Measurements from ENCODE around the gene BICD2. TPM values are rescaled to one million over a fixed set of nuclear protein-coding genes. Genes with fewer than 3 reads are reported as not detected.

Gene BICD2
- total and polyA plus RNA-seq, 9 of the 15 experiments (the other 6 are each of a cell fraction or from before 2014, with no cell fraction given), result 3.6 to 23.4 (median 11.8) TPM

GRCh38 chr9:92746567-92747458 lies 17.8 kb downstream of the BICD2 start:
- no peak for TF ChIP-seq CBX3 (IDR thresholded peaks at IDR 0.05; ENCODE audit: borderline replicate concordance in 1 of 2, low read length in 2 of 2)
- no peak for TF ChIP-seq NR2C1 (IDR thresholded peaks at IDR 0.05)
- peak; percentile 54 for TF ChIP-seq NR2C1 (tag; IDR thresholded peaks at IDR 0.05)
- no peak for TF ChIP-seq PPARD (CRISPR knock-in tag; IDR thresholded peaks at IDR 0.05)
- WGBS (ENCODE audit: insufficient coverage, low coverage, missing lambda C conversion rate), result 61% methylated on average over 14 of the region's 14 CpGs
- no peak overlapping the region for H3K4me3 ChIP-seq
- no peak overlapping the region for H3K4me2 ChIP-seq (ENCODE audit: insufficient read depth, low read length)
- H3K79me2 ChIP-seq (ENCODE audit: control insufficient read depth, insufficient read depth, low read length), result peaks cover 91% of the 10 kb centered on the region
- H3K27ac ChIP-seq (ENCODE audit: extremely low read depth, low read depth, low read length), result no peak overlapping the region
- no TSS peak for BruUV-seq (replicated peaks)
- H3K9me1 ChIP-seq (ENCODE audit: control insufficient read depth, insufficient read depth, low read length), result peaks cover 13% of the 10 kb centered on the region
- no peak overlapping the region for H2AFZ ChIP-seq (ENCODE audit: low read depth, low read length)
- CTCF ChIA-PET (ENCODE audit: low intra/inter-chr PET ratio), result no interaction called here
- H3K4me1 ChIP-seq (replicated peaks in 1 of 2; ENCODE audit: control insufficient read depth in 2 of 2, insufficient read depth in 2 of 2, low read length in 2 of 2), result peaks cover 34 to 43% of the 10 kb centered on the region in 2 experiments
- H4K20me1 ChIP-seq (replicated peaks; ENCODE audit: control insufficient read depth, insufficient read depth, low read length), result peaks cover 28% of the 10 kb centered on the region
- ATAC-seq (peak; percentile 16), DNase-seq (ENCODE audit: extremely low read depth in 1 of 4, low spot score in 3 of 4) (peak in 1 of 4 experiments; percentile 20), FAIRE-seq (peak; percentile 42)
- H3K9ac ChIP-seq (ENCODE audit: insufficient read depth in 1 of 2, low read depth in 2 of 2, low read length in 2 of 2), result peak overlapping the region in 1 of 2 experiments; percentile 68; a peak in 2 of 4 replicates
- no peaks in the 10 kb centered on the region for H3K27me3 ChIP-seq (ENCODE audit: control insufficient read depth in 2 of 2, insufficient read depth in 2 of 2, low read length in 2 of 2)
- in situ Hi-C loops (cut with MboI) (no loop called here), intact Hi-C loops (cut with micrococcal nuclease) (no loop called here)
- H3K36me3 ChIP-seq (ENCODE audit: control insufficient read depth, insufficient read depth, low read length), result 0 out of 3 replicates have a peak, but pooled peaks cover 3% of the 10 kb centered on the region
- POLR2A ChIA-PET, result interaction anchor here (0.6 to 2.0 kb wide), 3 partner anchors 13 to 77 kb away, joined by 3 to 10 read pairs (median 3); partner anchors contain the start of genes BICD2 and IPPK
- no peaks in the 10 kb centered on the region for H3K9me3 ChIP-seq (replicated peaks; ENCODE audit: control insufficient read depth, insufficient read depth, low read depth, low read length)
